AG09309 (cell line): Measurements from ENCODE around the gene UBR7.

ENCODE experiments used
- DNase-seq: peaks from one replicate; pipeline ENCODE4 v3.0.0-alpha.2; 2010; ENCODE audit warnings: low read depth
- H3K4me3 ChIP-seq: 2 replicates; pipeline ENCODE4 v1.5.1; 2011; ENCODE audit warnings: mild to moderate bottlenecking, low read depth, low read length, moderate library complexity; ENCODE audit not compliant: control insufficient read depth
- TF ChIP-seq, protein P1 (sequence below): IDR thresholded peaks from 2 replicates; pipeline ENCODE4 v1.5.1; 2011; ENCODE audit warnings: mild to moderate bottlenecking, low read depth, low read length, inconsistent platforms; ENCODE audit not compliant: insufficient read depth, control insufficient read depth; ENCODE audit errors: missing control alignments

Gene UBR7

DNA sequence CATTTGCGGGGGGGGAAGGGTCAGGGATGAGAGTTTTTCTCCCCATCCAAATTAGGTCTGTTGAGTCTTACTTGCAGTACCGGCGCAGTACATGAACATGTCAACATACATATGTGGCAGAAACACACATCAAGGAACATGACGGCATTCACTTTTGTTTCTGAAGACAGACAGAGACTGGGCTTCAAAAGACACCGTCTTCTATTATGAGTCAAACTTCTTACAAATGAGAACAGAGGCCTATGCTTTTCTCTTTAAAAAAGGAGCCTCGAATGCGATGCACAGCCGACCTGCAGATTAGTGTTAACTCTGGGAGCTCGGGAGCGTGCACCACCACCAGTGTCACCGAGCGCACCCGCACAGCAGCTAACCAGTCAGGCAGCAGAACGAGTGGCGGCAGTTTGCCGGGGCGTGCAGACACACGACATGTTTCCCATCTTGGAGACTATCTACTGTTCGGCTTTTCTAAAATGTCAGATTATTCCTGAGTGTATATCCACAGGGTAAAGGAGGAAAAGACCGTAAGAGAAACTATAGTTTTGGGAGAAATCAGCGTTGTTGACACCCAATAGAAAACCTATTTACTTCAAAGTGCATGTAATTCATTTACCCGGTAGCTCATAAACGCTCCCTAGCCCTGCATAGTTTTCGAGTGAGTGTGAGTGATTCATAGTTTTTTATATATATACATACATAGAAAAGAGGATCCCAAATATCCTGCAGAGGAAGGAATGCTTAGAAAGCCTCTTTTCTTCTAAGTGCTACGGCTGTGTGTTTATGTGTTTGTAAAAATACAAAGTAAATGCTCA is 33.0 kb downstream of the UBR7 start:
- DNase-seq, result peak; percentile 7
- no peak overlapping the region for H3K4me3 ChIP-seq

DNA sequence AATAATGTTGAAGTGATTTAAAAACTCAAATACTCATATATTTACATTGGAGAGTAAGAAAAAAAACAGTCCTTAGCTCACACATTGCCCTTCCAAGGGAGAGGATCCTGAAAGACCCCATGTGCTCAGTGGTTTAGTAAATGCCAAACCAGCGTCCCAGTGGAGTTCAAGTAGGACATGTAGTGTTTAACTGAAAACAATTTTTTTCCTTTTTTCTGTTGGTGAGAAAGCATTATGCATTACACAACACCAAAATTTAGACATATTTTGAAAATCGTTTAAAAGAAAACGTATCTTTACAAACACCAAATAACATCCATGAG is 33.6 kb downstream of the UBR7 start:
- TF ChIP-seq, protein P1, sequence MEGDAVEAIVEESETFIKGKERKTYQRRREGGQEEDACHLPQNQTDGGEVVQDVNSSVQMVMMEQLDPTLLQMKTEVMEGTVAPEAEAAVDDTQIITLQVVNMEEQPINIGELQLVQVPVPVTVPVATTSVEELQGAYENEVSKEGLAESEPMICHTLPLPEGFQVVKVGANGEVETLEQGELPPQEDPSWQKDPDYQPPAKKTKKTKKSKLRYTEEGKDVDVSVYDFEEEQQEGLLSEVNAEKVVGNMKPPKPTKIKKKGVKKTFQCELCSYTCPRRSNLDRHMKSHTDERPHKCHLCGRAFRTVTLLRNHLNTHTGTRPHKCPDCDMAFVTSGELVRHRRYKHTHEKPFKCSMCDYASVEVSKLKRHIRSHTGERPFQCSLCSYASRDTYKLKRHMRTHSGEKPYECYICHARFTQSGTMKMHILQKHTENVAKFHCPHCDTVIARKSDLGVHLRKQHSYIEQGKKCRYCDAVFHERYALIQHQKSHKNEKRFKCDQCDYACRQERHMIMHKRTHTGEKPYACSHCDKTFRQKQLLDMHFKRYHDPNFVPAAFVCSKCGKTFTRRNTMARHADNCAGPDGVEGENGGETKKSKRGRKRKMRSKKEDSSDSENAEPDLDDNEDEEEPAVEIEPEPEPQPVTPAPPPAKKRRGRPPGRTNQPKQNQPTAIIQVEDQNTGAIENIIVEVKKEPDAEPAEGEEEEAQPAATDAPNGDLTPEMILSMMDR, result no peak
- no peak overlapping the region for H3K4me3 ChIP-seq
- DNase-seq, result no peak

More for the DNA sequence above, 33.0 kb downstream of the UBR7 start:
- TF ChIP-seq, protein P1, result no peak

DNA sequence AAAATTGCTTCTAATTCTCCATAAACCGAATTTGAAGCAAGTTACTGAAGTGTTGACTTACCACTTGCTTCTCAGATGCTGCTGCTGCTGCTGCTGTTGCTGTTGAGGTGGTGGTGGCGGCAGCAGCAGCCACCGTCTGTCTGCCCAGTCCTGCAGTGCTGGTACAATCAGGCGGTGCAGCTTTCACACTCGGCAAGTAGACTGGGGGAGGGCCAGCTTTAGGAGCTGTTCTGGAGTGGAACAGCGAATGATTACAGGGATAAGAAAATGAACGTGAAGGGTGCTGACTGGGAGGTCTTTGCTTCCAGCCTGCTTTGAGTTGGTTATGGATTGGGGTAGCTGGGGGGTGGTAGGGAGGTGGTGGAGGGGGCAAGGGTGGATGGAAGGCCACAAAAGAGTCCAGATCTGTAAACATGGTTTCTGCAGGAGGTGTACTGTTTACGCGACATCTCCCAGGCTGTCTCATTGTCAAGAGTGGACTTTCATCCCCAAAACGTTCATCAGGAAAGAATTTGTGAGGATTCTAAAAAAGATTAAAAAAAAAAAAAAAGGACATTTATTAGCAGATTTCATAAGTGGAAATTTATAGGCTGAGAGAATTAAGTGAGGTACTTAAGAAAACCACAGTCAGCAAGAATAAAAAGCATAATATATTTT is 38.8 kb downstream of the UBR7 start:
- TF ChIP-seq, protein P1, result no peak
- no peak for DNase-seq
- H3K4me3 ChIP-seq, result no peak overlapping the region

DNA sequence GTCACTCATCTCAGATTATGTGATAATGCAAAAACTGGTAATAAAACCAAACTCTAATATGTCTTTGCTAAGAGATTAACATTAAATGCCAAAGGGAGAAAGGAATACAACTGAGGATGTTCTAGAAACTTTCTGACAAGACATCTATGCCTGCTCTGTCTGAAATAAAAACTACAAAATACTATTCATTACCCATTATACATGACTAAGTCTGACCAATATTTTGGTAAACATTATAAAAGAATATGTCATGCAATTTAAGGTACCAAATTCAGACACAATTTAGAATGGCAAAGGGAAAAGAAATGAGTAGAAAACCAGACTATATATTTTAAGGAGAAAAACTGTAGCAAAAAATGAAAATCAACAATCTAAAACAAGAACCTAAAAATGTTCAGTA is 39.5 kb downstream of the UBR7 start:
- DNase-seq, result no peak
- TF ChIP-seq, protein P1, result no peak
- H3K4me3 ChIP-seq, result no peak overlapping the region

DNA sequence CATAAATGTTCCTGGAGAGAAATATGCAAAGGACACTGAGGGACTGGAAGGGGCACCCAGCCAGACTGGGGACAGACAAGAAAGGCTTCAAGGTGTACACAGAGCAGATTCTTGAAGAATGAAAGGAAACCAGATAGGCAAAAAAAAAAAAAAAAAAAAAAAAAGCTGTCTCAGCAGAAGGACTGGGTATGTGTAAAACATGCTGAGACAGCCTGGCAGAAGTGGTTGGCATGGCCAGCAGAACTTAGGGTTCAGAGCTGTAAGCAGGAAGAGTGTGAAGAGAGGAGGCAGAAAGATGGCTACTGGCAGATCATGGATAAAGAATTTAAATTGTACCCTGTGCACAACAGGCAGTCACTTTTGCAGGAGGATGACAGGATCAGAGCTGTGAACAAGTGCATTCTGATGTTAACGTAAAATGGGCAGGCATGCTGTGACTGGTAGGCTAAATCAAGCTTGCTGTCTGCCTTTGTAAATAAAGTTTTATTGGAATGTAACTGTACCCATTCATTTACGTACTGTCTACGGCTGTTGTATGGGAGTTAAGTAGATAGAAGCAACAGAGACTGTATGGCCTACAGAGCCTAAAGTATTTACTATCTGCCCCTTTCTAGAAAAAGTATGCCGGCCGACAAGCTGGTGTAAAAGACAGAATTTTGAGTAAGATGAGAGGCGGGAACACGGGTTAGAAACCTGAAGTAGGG is 42.2 kb downstream of the UBR7 start:
- no peak for DNase-seq
- TF ChIP-seq, protein P1, result no peak
- no peak overlapping the region for H3K4me3 ChIP-seq

DNA sequence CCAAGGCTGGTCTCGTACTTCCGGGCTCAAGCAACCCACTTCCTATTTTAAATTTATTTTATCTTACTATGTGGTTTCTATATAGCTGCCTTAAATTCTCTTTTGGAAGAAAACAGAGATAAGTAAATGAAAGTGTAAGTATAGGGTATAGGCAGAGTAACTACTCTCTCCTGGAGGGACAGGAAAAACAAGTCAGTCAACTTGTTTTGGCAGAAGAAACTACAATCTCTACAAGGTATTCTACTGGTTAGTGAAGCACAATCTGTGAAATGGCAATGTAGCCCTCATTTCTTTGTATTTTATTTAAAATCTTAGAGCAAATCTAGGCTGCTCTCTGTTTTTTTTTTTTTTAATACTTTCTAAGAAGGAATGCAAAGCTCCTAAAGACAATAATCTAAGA is 55.4 kb downstream of the UBR7 start:
- no peak for DNase-seq
- H3K4me3 ChIP-seq, result no peak overlapping the region
- TF ChIP-seq, protein P1, result no peak
